Activated naive CD4-positive, alpha-beta T cell treated with Interleukin-2 at 50 U/mL for 16 hours (primary cell): ENCODE measurements around the gene ZNF827.

Experiments
- DNase-seq: peaks from one replicate; pipeline ENCODE4 v3.0.0-alpha.2; 2020

Gene ZNF827

DNA sequence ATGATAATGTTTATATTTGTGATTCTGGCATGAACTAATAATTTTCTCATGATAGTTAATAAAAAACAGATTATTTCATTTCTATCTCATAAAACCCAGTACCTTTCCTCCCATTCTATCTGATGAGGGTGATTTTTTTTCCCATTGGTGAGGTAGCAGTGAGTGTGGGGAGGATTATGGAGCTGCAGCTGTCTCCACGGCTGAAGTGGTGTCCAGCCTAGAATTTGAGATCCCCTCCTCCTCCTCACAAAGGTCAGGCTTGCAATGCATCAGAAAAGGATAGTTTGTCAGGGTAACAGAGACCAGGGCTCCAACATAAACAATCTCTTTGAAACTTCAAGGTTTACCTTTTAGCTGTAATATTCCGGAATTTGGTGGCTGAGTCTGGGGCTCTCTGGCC lies 197.8 kb downstream of the ZNF827 start:
- DNase-seq: no peak

- no peak for DNase-seq
These were observed 198.8 kb downstream of the ZNF827 start for GRCh38 chr4:145739845-145740244.

GRCh38 chr4:145736241-145736831 lies 202.3 kb downstream of the ZNF827 start:
- no peak for DNase-seq

DNA sequence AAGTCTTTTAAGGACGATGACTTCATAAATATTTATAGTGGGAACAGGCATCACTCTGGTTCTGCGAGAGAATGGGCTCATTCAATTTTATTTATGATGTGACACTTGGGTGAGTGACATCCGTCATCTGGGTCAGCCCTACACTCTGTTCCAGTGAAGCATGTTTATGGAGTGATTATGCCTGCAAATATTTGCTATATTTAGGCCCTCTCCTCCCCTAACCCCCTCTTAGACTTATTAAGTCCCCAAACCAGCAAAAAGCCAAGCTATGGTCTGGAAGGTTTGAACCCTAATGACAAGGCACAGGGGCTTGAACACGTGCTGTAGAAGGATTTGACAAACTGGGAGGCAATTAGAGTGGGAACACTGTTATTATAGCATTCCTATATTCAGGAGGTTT lies 202.8 kb downstream of the ZNF827 start:
- no peak for DNase-seq

- DNase-seq: no peak
These were observed 203.3 kb downstream of the ZNF827 start for GRCh38 chr4:145735347-145735675.

DNA sequence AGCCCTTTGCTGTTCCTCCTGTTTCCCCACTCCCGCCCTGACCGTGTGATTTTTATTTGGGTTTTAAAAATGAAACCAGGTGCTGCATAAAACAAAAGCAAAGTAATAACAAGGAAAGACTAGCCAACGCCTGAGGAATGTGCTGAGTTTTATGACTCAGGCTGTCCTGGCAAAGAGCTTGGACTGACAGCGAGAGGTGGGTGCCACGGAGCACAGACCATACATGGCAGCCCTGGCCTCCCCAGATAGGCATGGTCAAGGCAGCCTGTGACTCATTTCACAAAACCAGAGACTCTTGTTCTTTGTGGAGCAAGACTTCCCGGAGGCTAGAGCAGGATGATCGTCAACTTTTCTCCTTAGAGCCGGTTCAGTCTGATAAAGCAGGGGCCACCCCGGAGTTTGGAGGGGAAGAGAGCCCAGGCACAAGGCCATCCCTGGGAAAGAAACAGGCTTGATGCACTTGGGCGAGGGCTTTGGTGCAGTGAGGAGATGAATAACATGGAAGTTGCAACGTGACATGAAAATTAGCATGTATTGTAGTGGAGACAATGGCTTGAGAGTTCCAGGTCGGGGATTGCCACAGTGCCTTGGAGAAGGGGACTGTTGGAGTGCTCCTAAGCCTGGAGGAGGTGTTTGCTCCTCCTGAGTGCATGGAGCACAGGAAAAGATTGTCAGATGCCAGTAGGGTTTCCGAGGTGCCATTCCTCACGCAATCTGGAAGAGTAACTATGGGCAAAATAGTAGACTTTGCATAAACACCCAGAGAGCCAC lies 203.9 kb downstream of the ZNF827 start:
- DNase-seq: no peak

GRCh38 chr4:145734031-145734430 lies 204.6 kb downstream of the ZNF827 start:
- no peak for DNase-seq

GRCh38 chr4:145732895-145733880 lies 205.4 kb downstream of the ZNF827 start:
- peak; percentile 82 for DNase-seq

DNA sequence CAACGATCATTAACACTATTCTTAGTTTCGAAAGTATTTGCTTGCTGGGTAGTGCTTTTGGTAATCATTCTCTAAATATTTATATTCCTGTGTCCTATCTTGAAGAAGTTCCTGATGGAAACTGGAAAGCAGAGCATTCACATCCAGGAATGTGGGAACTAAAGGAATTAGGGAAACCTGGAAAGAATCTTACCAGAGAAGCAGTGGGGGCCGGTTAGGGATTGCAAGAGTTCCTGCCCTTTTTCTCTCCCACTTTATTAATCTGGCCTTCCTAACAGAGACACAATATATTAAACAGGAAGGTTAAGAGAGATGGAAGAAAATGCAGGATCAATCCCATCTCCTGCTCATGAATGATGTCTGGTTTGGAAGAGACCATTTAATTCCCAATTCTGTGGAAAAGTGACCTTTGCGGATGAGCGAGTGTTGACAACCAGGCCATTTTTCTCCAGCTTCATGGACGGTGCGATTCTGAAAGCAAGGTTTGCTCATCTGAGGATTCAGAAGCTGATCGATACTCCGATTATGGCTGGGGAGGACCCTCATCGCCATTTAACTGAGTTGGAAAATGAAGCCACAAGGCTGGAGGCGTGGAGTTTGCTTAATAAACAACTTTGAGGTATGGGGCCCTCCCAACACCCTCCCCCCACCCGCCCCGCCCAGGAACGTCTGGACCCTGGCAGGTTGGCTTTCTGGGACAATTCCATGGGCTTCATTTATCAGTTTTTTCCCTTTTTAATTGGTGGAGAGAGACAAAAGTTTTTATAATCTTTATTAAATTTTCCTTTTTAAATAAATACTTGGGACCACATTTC lies 206.4 kb downstream of the ZNF827 start:
- peak; percentile 16 for DNase-seq

GRCh38 chr4:145731028-145731427 lies 207.6 kb downstream of the ZNF827 start:
- no peak for DNase-seq

- DNase-seq: no peak
These were observed 208.6 kb downstream of the ZNF827 start for GRCh38 chr4:145730026-145730425.

- DNase-seq: no peak
These were observed 215.3 kb downstream of the ZNF827 start for GRCh38 chr4:145723336-145723735.

- DNase-seq: no peak
These were observed 216.1 kb downstream of the ZNF827 start for GRCh38 chr4:145722561-145722960.

- no peak for DNase-seq
These were observed 218.0 kb downstream of the ZNF827 start for GRCh38 chr4:145720656-145721055.

DNA sequence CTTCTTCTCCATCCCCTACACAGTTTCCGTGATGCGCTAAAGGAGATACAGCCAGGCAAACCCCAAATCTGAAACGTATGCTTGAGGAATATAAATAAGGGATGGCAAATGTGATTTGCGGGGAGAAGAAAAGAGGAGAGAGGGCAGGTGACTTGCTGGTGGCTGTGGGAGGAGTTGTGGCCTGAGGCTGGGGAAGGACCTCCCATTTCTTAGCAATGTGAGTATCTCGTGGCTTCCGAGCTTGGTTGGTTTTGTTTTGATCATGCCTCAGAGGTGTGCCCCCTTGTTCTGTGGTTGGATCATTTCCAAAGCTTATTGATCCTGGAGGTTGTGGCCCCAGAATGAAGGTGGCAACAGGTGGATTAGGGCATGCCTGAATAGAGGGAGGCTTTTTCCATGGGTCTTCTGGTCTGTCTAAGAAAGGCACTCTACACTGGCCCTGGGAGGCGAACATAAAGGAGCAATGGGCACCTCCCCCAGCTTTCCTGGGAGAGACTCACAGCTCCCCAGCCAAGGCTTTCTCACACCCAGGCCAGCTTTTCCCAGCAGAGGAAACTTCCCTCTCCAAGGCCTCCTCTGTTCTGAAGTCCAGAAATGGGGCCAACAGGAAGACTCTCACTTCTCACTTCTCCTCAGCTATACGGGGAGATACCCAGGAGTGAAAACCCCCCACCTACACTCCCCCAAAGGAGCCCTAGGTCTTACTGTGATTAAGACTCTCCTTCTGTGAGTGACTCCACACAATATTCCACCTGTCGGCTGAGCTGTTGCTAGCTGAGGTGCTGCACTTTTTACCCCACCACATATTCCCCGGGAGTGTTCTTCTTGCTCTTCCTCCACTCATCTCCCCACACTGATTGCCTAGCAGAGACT lies 218.6 kb downstream of the ZNF827 start:
- peak; percentile 43 for DNase-seq

DNA sequence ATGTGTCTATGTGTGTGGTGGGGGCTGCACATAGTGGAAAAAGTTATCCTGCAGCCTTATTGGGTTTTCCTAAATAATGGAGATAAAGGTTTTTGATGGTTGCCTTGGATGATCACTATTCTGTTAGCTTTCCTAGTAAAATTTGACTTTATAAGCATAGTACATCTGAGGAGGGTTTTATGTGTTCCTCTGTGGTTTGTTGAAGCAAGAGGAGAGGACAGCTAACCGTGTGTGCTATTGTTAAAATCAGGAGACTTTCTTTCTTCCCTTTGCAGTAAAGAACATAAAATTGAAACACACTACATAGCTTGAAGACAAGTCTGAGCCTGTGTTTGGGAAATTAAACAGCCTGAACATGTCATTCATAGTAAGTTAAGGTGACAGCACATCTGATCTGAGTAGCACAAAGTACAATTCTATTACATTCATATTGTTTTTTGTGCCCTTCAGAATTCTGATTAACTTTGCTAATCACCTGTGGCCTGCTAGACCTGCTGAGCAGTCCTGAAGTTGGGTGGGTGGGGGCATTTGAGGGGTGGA lies 221.9 kb downstream of the ZNF827 start:
- no peak for DNase-seq

- DNase-seq: no peak
These were observed 222.4 kb downstream of the ZNF827 start for GRCh38 chr4:145716200-145716599.

- no peak for DNase-seq
These were observed 228.8 kb downstream of the ZNF827 start for GRCh38 chr4:145709843-145710242.

DNA sequence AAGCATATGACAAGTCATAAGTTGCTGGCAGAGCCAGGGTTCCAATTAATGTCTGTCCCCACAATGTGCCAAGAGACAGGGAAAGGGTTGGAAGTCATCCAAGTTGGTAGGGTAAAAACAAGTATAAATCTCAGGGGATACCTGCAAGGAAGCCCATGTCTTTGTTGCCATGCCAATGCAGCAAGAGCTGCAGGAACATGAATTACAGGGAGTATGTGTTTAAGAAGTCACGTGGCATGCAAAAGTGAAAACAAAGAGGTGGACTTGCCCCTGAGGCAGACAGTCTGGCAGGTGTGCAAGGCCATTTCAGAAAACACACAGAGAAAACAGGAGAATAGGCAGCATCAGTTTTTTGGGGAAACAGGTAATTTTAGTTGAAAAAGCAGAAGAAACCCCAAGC lies 229.3 kb downstream of the ZNF827 start:
- DNase-seq: no peak
